Fibroblast of lung (primary cell): ENCODE data around the gene OR13C8. TPM values are rescaled to one million over a fixed set of nuclear protein-coding genes. Genes with fewer than 3 reads are reported as not detected.

ENCODE experiments used
- DNase-seq, 2 donors: peaks; one replicate each; pipeline versions ENCODE4 v3.0.0 to v3.0.0-alpha.2; 2010; ENCODE audit warnings: low read depth in 2 of 2
- H2AFZ ChIP-seq: 2 replicates; pipeline ENCODE4 v1.5.1; 2012; ENCODE audit warnings: low read length, control low read depth, inconsistent platforms
- H3K27ac ChIP-seq: 2 replicates; pipeline ENCODE4 v1.5.1; 2011; ENCODE audit warnings: low read length, control low read depth; ENCODE audit not compliant: insufficient read depth
- H3K27me3 ChIP-seq: 2 replicates; pipeline ENCODE4 v1.5.1; 2011; ENCODE audit warnings: mild to moderate bottlenecking, low read length; ENCODE audit not compliant: control insufficient read depth, insufficient read depth
- H3K36me3 ChIP-seq: 2 replicates; pipeline ENCODE4 v1.5.1; 2011; ENCODE audit warnings: low read length; ENCODE audit not compliant: control insufficient read depth, insufficient read depth
- H3K4me1 ChIP-seq: 2 replicates; pipeline ENCODE4 v1.5.1; 2011; ENCODE audit warnings: low read length; ENCODE audit not compliant: control insufficient read depth, insufficient read depth; ENCODE audit errors: extremely low read depth
- H3K4me2 ChIP-seq: 2 replicates; pipeline ENCODE4 v1.5.1; 2011; ENCODE audit warnings: low read length, control low read depth; ENCODE audit not compliant: insufficient read depth; ENCODE audit errors: extremely low read depth
- H3K4me3 ChIP-seq, 4 experiments: fragments of 200-600 bp in 1 of 4; sonication (generic) in 1 of 4; replicated peaks in 1 of 4; 2 replicates each; pipeline ENCODE4 v1.5.1; 2011 to 2016; ENCODE audit warnings: low read length in 4 of 4, low read depth in 3 of 4, mild to moderate bottlenecking in 3 of 4, control low read depth in 2 of 4, inconsistent platforms in 1 of 4, mixed read lengths in 1 of 4; ENCODE audit not compliant: insufficient read depth in 1 of 4; ENCODE audit errors: control extremely low read depth in 1 of 4
- H3K79me2 ChIP-seq: 2 replicates; pipeline ENCODE4 v1.5.1; 2012; ENCODE audit warnings: mild to moderate bottlenecking, low read length, inconsistent platforms; ENCODE audit not compliant: control insufficient read depth, insufficient read depth
- H3K9ac ChIP-seq: 2 replicates; pipeline ENCODE4 v1.5.1; 2011; ENCODE audit warnings: mild to moderate bottlenecking, low read length, control low read depth; ENCODE audit not compliant: insufficient read depth
- H3K9me3 ChIP-seq: 2 replicates; pipeline ENCODE4 v1.5.1; 2012; ENCODE audit warnings: low read depth, low read length; ENCODE audit not compliant: control insufficient read depth, insufficient read depth
- H4K20me1 ChIP-seq: 2 replicates; pipeline ENCODE4 v1.5.1; 2011; ENCODE audit warnings: low read length; ENCODE audit not compliant: control insufficient read depth, insufficient read depth; ENCODE audit errors: extremely low read depth
- EZH2 ChIP-seq: IDR thresholded peaks from 2 replicates; pipeline ENCODE4 v1.5.1; 2012; ENCODE audit warnings: low read length, control low read depth, mild to moderate bottlenecking; ENCODE audit errors: missing control alignments
- polyA plus RNA-seq, 2 donors: library from polyadenylated mRNA; depleted of rRNA in 1 of 2; stranded (reverse) in 1 of 2; unstranded in 1 of 2; fragments of >200 nt; gene quantifications; 2 replicates each; pipeline ENCODE4 v1.2.1, GENCODE V29; 2011 to 2012; ENCODE audit warnings: missing spikeins in 1 of 2
- total RNA-seq: library from RNA; depleted of rRNA; stranded (reverse); fragments of >200 nt; gene quantifications from 2 replicates; pipeline ENCODE4 v1.2.1, GENCODE V29; 2014
- TF ChIP-seq, protein P1 (sequence below), 2 donors: IDR thresholded peaks in 1 of 2; conservative IDR thresholded peaks in 1 of 2; 1 replicate in 1 of 2; 2 replicates in 1 of 2; pipeline ENCODE4 v1.5.1; 2011 to 2012; ENCODE audit warnings: low read length in 2 of 2, control low read depth in 1 of 2, inconsistent platforms in 1 of 2, low read depth in 1 of 2, mild to moderate bottlenecking in 1 of 2

The OR13C8 gene
- total and polyA plus RNA-seq, 2 donors (not counting 1 experiment from before 2014, with no cell fraction given), result not detected

DNA sequence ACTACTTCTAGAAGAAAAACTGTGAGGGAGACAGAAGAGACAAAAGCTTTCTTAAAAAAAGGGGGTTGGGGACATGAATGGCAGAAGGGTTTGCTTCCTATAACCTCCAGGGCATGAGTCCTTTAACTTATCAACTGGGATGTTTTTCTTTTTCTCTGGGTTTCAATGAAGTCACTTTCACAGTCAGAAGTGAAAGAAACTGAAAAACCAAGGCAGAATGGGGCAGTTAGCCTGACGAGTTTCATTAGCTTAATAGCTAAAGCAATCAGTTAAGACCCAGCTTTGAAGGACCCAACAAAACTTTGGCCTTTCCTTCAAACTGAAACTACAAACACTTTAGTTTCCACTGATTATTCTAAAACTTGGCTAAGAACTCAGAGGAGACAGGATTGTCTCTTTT is 4.6 kb upstream of the OR13C8 start:
- H3K79me2 ChIP-seq, result no peaks in the 10 kb centered on the region
- H3K9ac ChIP-seq, result no peak overlapping the region
- H3K27ac ChIP-seq, result no peak overlapping the region
- H4K20me1 ChIP-seq, result no peaks in the 10 kb centered on the region
- H3K4me3 ChIP-seq, result no peak overlapping the region
- H3K9me3 ChIP-seq, result no peaks in the 10 kb centered on the region
- H3K27me3 ChIP-seq, result no peaks in the 10 kb centered on the region
- no peak overlapping the region for H3K4me2 ChIP-seq
- H2AFZ ChIP-seq, result no peak overlapping the region
- DNase-seq, result no peak
- no peaks in the 10 kb centered on the region for H3K36me3 ChIP-seq
- no peaks in the 10 kb centered on the region for H3K4me1 ChIP-seq
- TF ChIP-seq, protein P1, sequence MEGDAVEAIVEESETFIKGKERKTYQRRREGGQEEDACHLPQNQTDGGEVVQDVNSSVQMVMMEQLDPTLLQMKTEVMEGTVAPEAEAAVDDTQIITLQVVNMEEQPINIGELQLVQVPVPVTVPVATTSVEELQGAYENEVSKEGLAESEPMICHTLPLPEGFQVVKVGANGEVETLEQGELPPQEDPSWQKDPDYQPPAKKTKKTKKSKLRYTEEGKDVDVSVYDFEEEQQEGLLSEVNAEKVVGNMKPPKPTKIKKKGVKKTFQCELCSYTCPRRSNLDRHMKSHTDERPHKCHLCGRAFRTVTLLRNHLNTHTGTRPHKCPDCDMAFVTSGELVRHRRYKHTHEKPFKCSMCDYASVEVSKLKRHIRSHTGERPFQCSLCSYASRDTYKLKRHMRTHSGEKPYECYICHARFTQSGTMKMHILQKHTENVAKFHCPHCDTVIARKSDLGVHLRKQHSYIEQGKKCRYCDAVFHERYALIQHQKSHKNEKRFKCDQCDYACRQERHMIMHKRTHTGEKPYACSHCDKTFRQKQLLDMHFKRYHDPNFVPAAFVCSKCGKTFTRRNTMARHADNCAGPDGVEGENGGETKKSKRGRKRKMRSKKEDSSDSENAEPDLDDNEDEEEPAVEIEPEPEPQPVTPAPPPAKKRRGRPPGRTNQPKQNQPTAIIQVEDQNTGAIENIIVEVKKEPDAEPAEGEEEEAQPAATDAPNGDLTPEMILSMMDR (conservative IDR thresholded peaks at IDR 0.05 in 1 of 2, IDR thresholded peaks at IDR 0.05 in 1 of 2; ENCODE audit: low read depth in 1 of 2, low read length in 2 of 2), result no peak
- no peak for TF ChIP-seq EZH2

DNA sequence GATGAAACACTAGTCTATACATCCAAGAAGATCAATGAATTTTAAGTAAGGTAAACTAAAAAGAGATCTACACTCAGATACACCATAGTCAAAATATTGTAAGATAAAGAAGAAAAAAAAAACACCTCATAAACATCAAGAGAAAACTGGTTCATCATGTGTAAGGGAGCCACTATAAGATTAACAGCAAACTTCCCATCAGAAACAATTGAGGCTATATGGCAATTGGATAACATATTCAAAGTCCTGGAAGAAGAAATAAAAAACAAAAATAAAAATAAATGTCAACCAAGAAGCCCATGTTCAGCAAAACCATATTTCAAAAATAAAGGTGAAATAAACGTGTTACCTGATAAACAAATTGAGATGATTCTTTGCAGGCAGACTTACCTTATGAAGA is 3.6 kb downstream of the OR13C8 start:
- no peaks in the 10 kb centered on the region for H3K79me2 ChIP-seq
- no peaks in the 10 kb centered on the region for H3K9me3 ChIP-seq
- no peak overlapping the region for H3K4me3 ChIP-seq
- no peak overlapping the region for H3K9ac ChIP-seq
- no peaks in the 10 kb centered on the region for H3K27me3 ChIP-seq
- TF ChIP-seq, protein P1 (conservative IDR thresholded peaks at IDR 0.05 in 1 of 2, IDR thresholded peaks at IDR 0.05 in 1 of 2; ENCODE audit: low read depth in 1 of 2, low read length in 2 of 2), result no peak
- TF ChIP-seq EZH2, result no peak
- no peak for DNase-seq
- H3K4me1 ChIP-seq, result no peaks in the 10 kb centered on the region
- no peaks in the 10 kb centered on the region for H3K36me3 ChIP-seq
- no peak overlapping the region for H3K27ac ChIP-seq
- H4K20me1 ChIP-seq, result no peaks in the 10 kb centered on the region
- H3K4me2 ChIP-seq, result no peak overlapping the region
- no peak overlapping the region for H2AFZ ChIP-seq

DNA sequence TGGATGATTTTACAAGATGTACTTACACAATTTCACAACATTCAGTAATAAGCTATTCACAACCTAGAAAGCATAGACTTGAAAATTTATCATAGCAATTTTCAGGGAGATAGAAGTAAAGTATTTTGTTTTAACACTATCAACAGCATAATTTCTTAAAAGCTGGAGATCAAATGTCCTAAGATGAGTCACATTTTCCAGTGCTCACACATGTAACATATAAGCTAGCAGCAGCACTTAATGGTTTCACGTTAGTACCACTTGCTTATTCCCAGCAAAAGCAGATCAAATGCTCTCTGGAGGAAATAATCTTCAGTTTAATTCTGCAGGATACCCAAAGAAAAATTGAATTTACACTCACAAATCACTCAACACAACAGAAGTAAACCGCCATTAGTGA is 6.5 kb downstream of the OR13C8 start:
- Histone ChIP-seq H3K9me3 (no peaks in the 10 kb centered on the region), H3K4me3 (no peak overlapping the region), H3K9ac (no peak overlapping the region), H3K4me1 (no peaks in the 10 kb centered on the region), H3K27ac (no peak overlapping the region), H3K4me2 (no peak overlapping the region), H2AFZ (no peak overlapping the region), H3K27me3 (no peaks in the 10 kb centered on the region), H4K20me1 (no peaks in the 10 kb centered on the region), H3K36me3 (no peaks in the 10 kb centered on the region), H3K79me2 (no peaks in the 10 kb centered on the region)
- DNase-seq, result no peak
- TF ChIP-seq EZH2, result no peak
- TF ChIP-seq, protein P1 (conservative IDR thresholded peaks at IDR 0.05 in 1 of 2, IDR thresholded peaks at IDR 0.05 in 1 of 2; ENCODE audit: low read depth in 1 of 2, low read length in 2 of 2), result no peak
